PC-9 (cell line): ENCODE results near the gene SPRYD3. TPM values are rescaled to one million over a fixed set of nuclear protein-coding genes. Genes with fewer than 3 reads are reported as not detected.

Experiments used
- BruUV-seq: library from RNA; stranded (reverse); fragments of 400-500 nt; replicated peaks from 2 replicates; lab custom pipeline; 2021; lab: Mats Ljungman, UMichigan
- CTCF ChIA-PET: fragments of 300-600 bp; sonication (Branson Sonifier 250); formaldehyde crosslinking; loops from one replicate; lab custom pipeline; 2022; ENCODE audit warnings: antibody characterized with exemption; lab: Charles Lee
- POLR2A ChIA-PET: fragments of 300-600 bp; sonication (Branson Sonifier 250); formaldehyde crosslinking; loops from one replicate; lab custom pipeline; 2022; ENCODE audit warnings: antibody characterized with exemption; ENCODE audit not compliant: unreplicated experiment; lab: Charles Lee
- DNase-seq, 2 experiments: peaks; one replicate each; pipeline versions ENCODE4 v3.0.0 to v3.0.0-alpha.2; 2015 to 2022; ENCODE audit warnings: mixed read lengths in 1 of 2
- H2AFZ ChIP-seq: fragments of 200-600 bp; sonication (generic); 2 replicates; pipeline ENCODE4 v1.8.1; 2017; ENCODE audit warnings: antibody characterized with exemption
- H3F3A ChIP-seq: fragments of 200-600 bp; sonication (generic); 2 replicates; pipeline ENCODE4 v1.8.1; 2017; ENCODE audit warnings: antibody characterized with exemption, mild to moderate bottlenecking, low read depth; ENCODE audit not compliant: insufficient read depth
- H3K27ac ChIP-seq: fragments of 200-600 bp; sonication (generic); 2 replicates; pipeline ENCODE4 v1.6.1; 2016; ENCODE audit warnings: mixed run types
- H3K27me3 ChIP-seq: fragments of 200-600 bp; sonication (generic); 2 replicates; pipeline ENCODE4 v1.6.1; 2016; ENCODE audit warnings: low read depth, mixed run types; ENCODE audit not compliant: insufficient read depth
- H3K36me3 ChIP-seq: fragments of 200-600 bp; sonication (generic); 2 replicates; pipeline ENCODE4 v1.6.1; 2016; ENCODE audit warnings: low read depth, mixed run types
- H3K4me1 ChIP-seq: fragments of 200-600 bp; sonication (generic); replicated peaks from 2 replicates; pipeline ENCODE4 v1.6.1; 2016; ENCODE audit warnings: mixed run types; ENCODE audit not compliant: insufficient read depth
- H3K4me2 ChIP-seq: fragments of 200-600 bp; sonication (generic); 2 replicates; pipeline ENCODE4 v1.6.1; 2017; ENCODE audit warnings: mixed run types
- H3K4me3 ChIP-seq: fragments of 200-600 bp; sonication (generic); 2 replicates; pipeline ENCODE4 v1.6.1; 2016; ENCODE audit warnings: mixed run types
- H3K79me2 ChIP-seq: fragments of 200-600 bp; sonication (generic); 2 replicates; pipeline ENCODE4 v1.6.1; 2017; ENCODE audit warnings: low read depth, mixed run types
- H3K9me2 ChIP-seq: fragments of 200-600 bp; sonication (generic); 2 replicates; pipeline ENCODE4 v1.8.1; 2017; ENCODE audit warnings: mild to moderate bottlenecking; ENCODE audit not compliant: insufficient read depth
- H3K9me3 ChIP-seq: fragments of 200-600 bp; sonication (generic); 2 replicates; pipeline ENCODE4 v1.8.1; 2016; ENCODE audit warnings: low read depth; ENCODE audit not compliant: insufficient read depth
- H4K20me1 ChIP-seq: fragments of 200-600 bp; sonication (generic); 2 replicates; pipeline ENCODE4 v1.8.1; 2017; ENCODE audit not compliant: insufficient read depth
- EZH2 ChIP-seq: fragments of 200-600 bp; sonication (generic); IDR thresholded peaks from 2 replicates; pipeline ENCODE4 v1.8.0; 2017; ENCODE audit warnings: antibody characterized with exemption, low read depth
- intact Hi-C: fragments of 100-400 bp; cut with micrococcal nuclease; formaldehyde crosslinking; loops from one replicate; pipeline ENCODE4 v1.10.0; 2022; ENCODE audit not compliant: unreplicated experiment
- total RNA-seq: library from RNA; stranded (reverse); gene quantifications from 2 replicates; pipeline ENCODE4 v1.2.3, GENCODE V29; 2021
- TF ChIP-seq, protein P1 (sequence below): fragments of 200-600 bp; sonication (generic); conservative IDR thresholded peaks from 2 replicates; pipeline ENCODE4 v1.6.1; 2017; ENCODE audit warnings: mixed run types, antibody characterized with exemption, mild to moderate bottlenecking, moderate library complexity

The SPRYD3 gene
- total RNA-seq, 1 experiment from 2014 or later, result 17.2 TPM

DNA sequence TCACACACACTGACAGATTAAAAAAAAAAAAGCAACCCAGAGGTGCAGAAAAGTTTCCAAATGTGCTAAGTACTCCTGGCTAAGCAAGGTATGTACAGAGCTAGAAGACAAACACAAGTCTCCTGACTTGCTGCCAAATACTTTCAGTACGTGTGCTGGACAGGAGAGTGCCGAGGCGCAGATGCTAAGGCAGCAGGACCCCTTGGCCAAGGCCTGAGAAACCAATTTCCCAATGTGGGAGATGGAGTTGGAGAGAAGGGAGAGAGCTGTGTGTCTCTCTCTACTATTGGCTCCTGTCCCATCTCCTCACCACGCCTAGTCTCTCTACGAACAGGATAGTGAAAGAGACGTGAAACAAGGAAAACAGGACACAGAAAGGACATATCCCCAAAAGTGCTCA lies 5.3 kb downstream of the SPRYD3 start:
- no peak overlapping the region for H3K4me2 ChIP-seq
- no peak overlapping the region for H3K4me3 ChIP-seq
- CTCF ChIA-PET, result no interaction called here
- no peak for DNase-seq
- no peak overlapping the region for H2AFZ ChIP-seq
- H3K79me2 ChIP-seq, result peaks cover 14% of the 10 kb centered on the region; the same call in 1 of the 2 replicates
- no peaks in the 10 kb centered on the region for H3K36me3 ChIP-seq
- BruUV-seq, result no TSS peak
- no peaks in the 10 kb centered on the region for H3K27me3 ChIP-seq
- intact Hi-C loops, result no loop called here
- no peaks in the 10 kb centered on the region for H3K9me2 ChIP-seq
- no peaks in the 10 kb centered on the region for H4K20me1 ChIP-seq
- H3K9me3 ChIP-seq, result no peaks in the 10 kb centered on the region
- TF ChIP-seq, protein P1, sequence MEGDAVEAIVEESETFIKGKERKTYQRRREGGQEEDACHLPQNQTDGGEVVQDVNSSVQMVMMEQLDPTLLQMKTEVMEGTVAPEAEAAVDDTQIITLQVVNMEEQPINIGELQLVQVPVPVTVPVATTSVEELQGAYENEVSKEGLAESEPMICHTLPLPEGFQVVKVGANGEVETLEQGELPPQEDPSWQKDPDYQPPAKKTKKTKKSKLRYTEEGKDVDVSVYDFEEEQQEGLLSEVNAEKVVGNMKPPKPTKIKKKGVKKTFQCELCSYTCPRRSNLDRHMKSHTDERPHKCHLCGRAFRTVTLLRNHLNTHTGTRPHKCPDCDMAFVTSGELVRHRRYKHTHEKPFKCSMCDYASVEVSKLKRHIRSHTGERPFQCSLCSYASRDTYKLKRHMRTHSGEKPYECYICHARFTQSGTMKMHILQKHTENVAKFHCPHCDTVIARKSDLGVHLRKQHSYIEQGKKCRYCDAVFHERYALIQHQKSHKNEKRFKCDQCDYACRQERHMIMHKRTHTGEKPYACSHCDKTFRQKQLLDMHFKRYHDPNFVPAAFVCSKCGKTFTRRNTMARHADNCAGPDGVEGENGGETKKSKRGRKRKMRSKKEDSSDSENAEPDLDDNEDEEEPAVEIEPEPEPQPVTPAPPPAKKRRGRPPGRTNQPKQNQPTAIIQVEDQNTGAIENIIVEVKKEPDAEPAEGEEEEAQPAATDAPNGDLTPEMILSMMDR, result no peak
- no peak for TF ChIP-seq EZH2
- peaks cover 12% of the 10 kb centered on the region for H3K4me1 ChIP-seq
- POLR2A ChIA-PET, result no interaction called here
- peaks cover 9% of the 10 kb centered on the region for H3F3A ChIP-seq
- no peak overlapping the region for H3K27ac ChIP-seq

DNA sequence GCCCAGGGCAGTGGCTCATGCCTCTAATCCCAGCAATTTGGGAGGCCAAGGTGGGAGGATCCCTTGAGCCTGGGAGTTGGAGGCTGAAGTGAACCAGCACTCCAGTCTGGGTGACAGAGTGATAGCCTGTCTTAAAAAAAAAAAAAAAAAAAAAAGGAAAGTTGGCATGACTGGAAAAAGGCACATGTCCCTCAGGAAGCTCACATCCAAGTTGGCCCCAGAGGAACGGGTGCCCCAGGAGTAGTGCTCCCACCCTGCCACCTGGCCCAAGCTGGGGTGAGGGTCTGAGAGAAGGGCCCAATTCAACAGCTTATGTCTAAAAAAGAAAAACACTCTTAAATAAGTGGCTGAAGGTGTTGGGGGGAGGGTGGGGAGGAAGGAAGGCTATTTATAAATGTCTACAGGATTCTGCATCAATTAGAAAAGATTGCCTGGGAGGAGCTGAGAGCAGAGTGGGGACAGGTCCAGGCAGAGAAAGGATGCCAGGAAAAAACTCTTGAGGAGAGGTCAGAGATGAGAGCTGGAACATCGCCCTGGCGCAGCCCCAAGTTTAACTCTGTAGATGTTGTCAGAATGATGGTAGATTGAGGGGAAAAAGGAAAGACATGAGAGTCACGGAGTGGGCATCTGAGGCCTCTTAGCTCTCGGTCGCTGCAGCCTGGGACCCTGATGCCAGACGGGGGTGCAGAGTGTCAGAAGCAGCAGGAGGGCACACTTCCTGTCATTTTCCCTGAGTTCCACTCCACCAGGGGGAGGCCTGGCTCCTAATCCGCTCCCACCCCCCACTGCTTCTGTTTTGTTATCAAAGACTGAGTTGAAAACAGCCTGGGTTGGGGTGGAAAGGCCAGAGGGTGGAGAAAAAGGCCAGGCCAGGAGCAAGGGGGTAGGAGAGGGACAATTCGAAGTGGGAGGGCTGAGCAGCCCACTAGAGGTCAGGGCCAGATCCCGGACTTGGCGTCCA lies 7.3 kb downstream of the SPRYD3 start:
- peaks cover under 1% of the 10 kb centered on the region; the same call in 1 of the 2 replicates for H3K4me1 ChIP-seq
- no peak overlapping the region for H3K27ac ChIP-seq
- no peak for DNase-seq
- ChIA-PET POLR2A (no interaction called here), CTCF (interaction anchor here (0.6 to 0.9 kb wide), 2 partner anchors 11 to 134 kb away, joined by 3 to 19 read pairs; no protein-coding TSS in a partner anchor)
- H3K27me3 ChIP-seq, result no peaks in the 10 kb centered on the region
- no peak overlapping the region for H3K4me3 ChIP-seq
- intact Hi-C loops, result no loop called here
- H3K9me3 ChIP-seq, result no peaks in the 10 kb centered on the region
- no peaks in the 10 kb centered on the region for H3F3A ChIP-seq
- H3K9me2 ChIP-seq, result no peaks in the 10 kb centered on the region
- H3K36me3 ChIP-seq, result no peaks in the 10 kb centered on the region
- no peak overlapping the region for H2AFZ ChIP-seq
- H4K20me1 ChIP-seq, result no peaks in the 10 kb centered on the region
- no TSS peak for BruUV-seq
- H3K4me2 ChIP-seq, result no peak overlapping the region
- TF ChIP-seq, protein P1, result no peak
- TF ChIP-seq EZH2, result no peak
- H3K79me2 ChIP-seq, result no peaks in the 10 kb centered on the region

DNA sequence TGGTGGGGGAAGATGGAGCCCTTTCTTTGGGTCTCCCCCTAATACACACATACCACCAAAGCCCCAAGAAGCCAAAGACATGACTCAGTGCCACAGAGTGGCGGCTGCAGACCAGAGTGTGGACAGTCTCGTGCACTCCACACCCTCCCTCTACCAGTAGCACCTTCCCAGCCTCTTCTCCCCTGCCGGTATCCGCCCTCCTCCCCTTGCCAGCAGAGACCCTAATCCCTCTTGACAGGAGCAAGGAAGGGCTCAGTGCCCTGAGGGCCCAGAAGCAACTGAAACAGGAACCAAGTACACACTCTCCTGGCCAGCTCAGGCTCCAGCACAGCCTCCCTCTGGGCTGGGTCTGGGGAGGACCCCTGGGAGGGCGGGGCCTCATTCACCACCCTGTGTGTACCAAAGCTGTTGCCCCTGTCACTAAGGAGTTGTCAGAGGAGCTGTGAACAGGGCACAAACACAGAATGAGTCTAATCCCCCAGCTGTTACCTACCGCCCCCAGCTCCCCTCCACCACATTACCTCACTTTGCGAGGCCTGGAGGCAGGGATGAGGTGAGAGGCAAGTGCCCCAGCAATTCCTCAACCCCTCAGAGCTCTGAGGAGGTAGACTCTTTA lies 8.2 kb downstream of the SPRYD3 start:
- no peak for DNase-seq
- Histone ChIP-seq H3K27me3 (no peaks in the 10 kb centered on the region), H3K4me1 (peaks cover 9% of the 10 kb centered on the region), H3K4me3 (no peak overlapping the region), H3K36me3 (no peaks in the 10 kb centered on the region), H3K9me3 (no peaks in the 10 kb centered on the region), H2AFZ (no peak overlapping the region), H3K4me2 (no peak overlapping the region), H3K27ac (no peak overlapping the region), H3K9me2 (no peaks in the 10 kb centered on the region), H3K79me2 (no peaks in the 10 kb centered on the region), H4K20me1 (no peaks in the 10 kb centered on the region), H3F3A (0 out of 2 replicates have a peak, but pooled peaks cover 4% of the 10 kb centered on the region)
- TF ChIP-seq EZH2, result no peak
- TF ChIP-seq, protein P1, result no peak
- BruUV-seq, result no TSS peak
- POLR2A ChIA-PET, result no interaction called here
- CTCF ChIA-PET, result interaction anchor here (0.6 kb wide), 2 partner anchors 17 to 133 kb away, joined by 19 to 22 read pairs; no protein-coding TSS in a partner anchor
- intact Hi-C loops, result no loop called here
